Measurements from ENCODE around the gene TMEM52. TPM values are rescaled to one million over a fixed set of nuclear protein-coding genes. Genes with fewer than 3 reads are reported as not detected.

The TMEM52 gene
- total and polyA plus RNA-seq, 9 of the 15 experiments (the other 6 are each of a cell fraction or from before 2014, with no cell fraction given), result 0.37 to 22.5 (median 6.8) TPM

DNA sequence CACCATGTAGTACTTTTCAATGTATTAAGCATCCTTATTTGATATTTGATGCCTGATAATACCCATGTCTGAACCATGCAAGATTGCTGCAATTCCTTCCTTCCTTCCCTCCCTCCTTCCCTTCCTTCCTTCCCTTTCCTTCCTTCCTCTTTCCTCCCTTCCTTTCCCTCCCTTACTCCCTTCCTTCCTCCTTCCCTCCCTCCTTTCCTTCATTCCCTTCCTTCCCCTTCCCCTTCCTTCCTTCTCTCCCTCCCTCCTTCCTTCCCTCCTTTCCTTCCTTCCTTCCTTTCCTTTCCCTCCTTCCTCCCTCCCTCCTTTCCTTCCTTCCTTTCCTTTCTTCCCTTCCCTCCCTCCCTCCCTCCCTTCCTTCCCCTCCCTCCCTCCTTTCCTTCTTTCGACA is 29.7 kb upstream of the TMEM52 start:
- ChIA-PET CTCF (ENCODE audit: low intra/inter-chr PET ratio) (no interaction called here), POLR2A (no interaction called here)
- no peaks in the 10 kb centered on the region for H3K9me3 ChIP-seq (replicated peaks; ENCODE audit: control insufficient read depth, insufficient read depth, low read depth, low read length)
- in situ Hi-C loops (cut with MboI), result no loop called here
- H2AFZ ChIP-seq (ENCODE audit: low read depth, low read length), result no peak overlapping the region
- no TSS peak for BruUV-seq (replicated peaks)
- H3K9me1 ChIP-seq (ENCODE audit: control insufficient read depth, insufficient read depth, low read length), result no peaks in the 10 kb centered on the region
- H3K79me2 ChIP-seq (ENCODE audit: control insufficient read depth, insufficient read depth, low read length), result no peaks in the 10 kb centered on the region
- no peak overlapping the region for H3K4me2 ChIP-seq (ENCODE audit: insufficient read depth, low read length)
- WGBS (ENCODE audit: insufficient coverage, low coverage, missing lambda C conversion rate), result 0% methylated on average over 1 of the region's 1 CpG
- H4K20me1 ChIP-seq (replicated peaks; ENCODE audit: control insufficient read depth, insufficient read depth, low read length), result peaks cover 7% of the 10 kb centered on the region
- H3K9ac ChIP-seq (ENCODE audit: insufficient read depth in 1 of 2, low read depth in 2 of 2, low read length in 2 of 2), result no peak overlapping the region
- no peaks in the 10 kb centered on the region for H3K36me3 ChIP-seq (ENCODE audit: control insufficient read depth, insufficient read depth, low read length)
- H3K4me3 ChIP-seq, result no peak overlapping the region
- intact Hi-C loops (cut with micrococcal nuclease), result no loop called here
- peaks cover 0 to 10% of the 10 kb centered on the region in 2 experiments; a peak in 2 of 5 replicates for H3K4me1 ChIP-seq (replicated peaks in 1 of 2; ENCODE audit: control insufficient read depth in 2 of 2, insufficient read depth in 2 of 2, low read length in 2 of 2)
- no peak for TF ChIP-seq TAF15 (IDR thresholded peaks at IDR 0.05; ENCODE audit: low read depth, low read length)
- no peak for TF ChIP-seq PCBP2 (IDR thresholded peaks at IDR 0.05; ENCODE audit: low read depth, low read length, poor library complexity, severe bottlenecking)
- TF ChIP-seq ZNF282 (CRISPR knock-in tag; IDR thresholded peaks at IDR 0.05), result no peak
- no peak for TF ChIP-seq HNRNPH1 (optimal IDR thresholded peaks at IDR 0.05; ENCODE audit: low read depth, low read length)
- no peak for TF ChIP-seq CHD4 (IDR thresholded peaks at IDR 0.05; ENCODE audit: insufficient read depth, insufficient replicate concordance, low read depth, low read length, poor library complexity, severe bottlenecking)
- no peak for TF ChIP-seq RNF219 (CRISPR knock-in tag; IDR thresholded peaks at IDR 0.05)
- ATAC-seq (no peak), FAIRE-seq (no peak), DNase-seq (ENCODE audit: extremely low read depth in 1 of 4, low spot score in 3 of 4) (no peak)
- H3K27ac ChIP-seq (ENCODE audit: extremely low read depth, low read depth, low read length), result no peak overlapping the region
- H3K27me3 ChIP-seq (ENCODE audit: control insufficient read depth in 2 of 2, insufficient read depth in 2 of 2, low read length in 2 of 2), result peaks cover 45 to 74% of the 10 kb centered on the region in 2 experiments

All from K562 (cell line).